Mesodermal cell (in vitro differentiated cells): ENCODE data around the gene CORO7.

ENCODE experiments used
- H3K27ac ChIP-seq: 2 replicates; pipeline ENCODE4 v1.7.0; 2013; ENCODE audit warnings: mild to moderate bottlenecking, low read depth, low read length, moderate library complexity; ENCODE audit not compliant: severe bottlenecking
- H3K36me3 ChIP-seq: 2 replicates; pipeline ENCODE4 v1.7.1; 2013; ENCODE audit warnings: mild to moderate bottlenecking, low read length, moderate library complexity; ENCODE audit not compliant: control insufficient read depth, insufficient read depth
- H3K4me1 ChIP-seq: one replicate; pipeline ENCODE4 v1.7.1; 2013; ENCODE audit warnings: mild to moderate bottlenecking, low read length; ENCODE audit not compliant: insufficient read depth, control insufficient read depth, poor library complexity, severe bottlenecking
- H3K4me3 ChIP-seq: 2 replicates; pipeline ENCODE4 v1.7.0; 2013; ENCODE audit warnings: low read length, control low read depth, mild to moderate bottlenecking; ENCODE audit not compliant: insufficient read depth, poor library complexity, severe bottlenecking; ENCODE audit errors: extremely low read depth
- H3K9me3 ChIP-seq: 2 replicates; pipeline ENCODE4 v1.7.1; 2013; ENCODE audit warnings: mild to moderate bottlenecking, low read length, moderate library complexity; ENCODE audit not compliant: control insufficient read depth
- WGBS, 2 experiments: methylation state at CpG; one replicate each; pipeline ENCODE4 v1.1.5; 2013; ENCODE audit warnings: missing lambda C conversion rate in 2 of 2; ENCODE audit not compliant: insufficient coverage in 2 of 2; 5-methylcytosine and 5-hydroxymethylcytosine counted together

The CORO7 gene

GRCh38 chr16:4381935-4382794, 34.2 kb downstream of the CORO7 start:
- 98% methylated on average over 40 to 45 of the region's 55 CpGs for WGBS, 2 experiments

GRCh38 chr16:4381072-4381934, 35.1 kb downstream of the CORO7 start:
- H3K27ac ChIP-seq = no peak overlapping the region
- H3K4me1 ChIP-seq = peaks cover 48% of the 10 kb centered on the region
- 96 to 98% methylated on average over 59 of the region's 59 CpGs for WGBS, 2 experiments
- H3K4me3 ChIP-seq = no peak overlapping the region
- H3K9me3 ChIP-seq = no peaks in the 10 kb centered on the region
- H3K36me3 ChIP-seq = peaks cover 23% of the 10 kb centered on the region

More at GRCh38 chr16:4381935-4382794, 34.2 kb downstream of the CORO7 start:
- H3K27ac ChIP-seq = peak overlapping the region; percentile 23
- peaks cover 49% of the 10 kb centered on the region for H3K4me1 ChIP-seq
- peaks cover 23% of the 10 kb centered on the region for H3K36me3 ChIP-seq
- H3K9me3 ChIP-seq = no peaks in the 10 kb centered on the region
- H3K4me3 ChIP-seq = no peak overlapping the region

- 89 to 90% methylated on average over 24 to 25 of the region's 26 CpGs for WGBS, 2 experiments
- peaks cover 51% of the 10 kb centered on the region for H3K4me1 ChIP-seq
- H3K27ac ChIP-seq = peak overlapping the region; percentile 41
- no peaks in the 10 kb centered on the region for H3K9me3 ChIP-seq
- H3K36me3 ChIP-seq = peaks cover 26% of the 10 kb centered on the region
- H3K4me3 ChIP-seq = no peak overlapping the region
These were observed 36.0 kb downstream of the CORO7 start for GRCh38 chr16:4380119-4381063.

- peaks cover 26% of the 10 kb centered on the region for H3K36me3 ChIP-seq
These were observed 37.3 kb downstream of the CORO7 start for GRCh38 chr16:4378999-4379690.

GRCh38 chr16:4378161-4378666, 38.2 kb downstream of the CORO7 start:
- 90 to 92% methylated on average over 14 to 15 of the region's 15 CpGs for WGBS, 2 experiments
- peaks cover 19% of the 10 kb centered on the region for H3K36me3 ChIP-seq
- H3K4me3 ChIP-seq = no peak overlapping the region
- H3K4me1 ChIP-seq = peaks cover 52% of the 10 kb centered on the region
- H3K27ac ChIP-seq = no peak overlapping the region
- H3K9me3 ChIP-seq = no peaks in the 10 kb centered on the region

More at GRCh38 chr16:4378999-4379690, 37.3 kb downstream of the CORO7 start:
- no peaks in the 10 kb centered on the region for H3K9me3 ChIP-seq
- WGBS, 2 experiments = 92 to 93% methylated on average over 17 to 18 of the region's 21 CpGs
- peaks cover 48% of the 10 kb centered on the region for H3K4me1 ChIP-seq
- no peak overlapping the region for H3K4me3 ChIP-seq
- H3K27ac ChIP-seq = no peak overlapping the region

GRCh38 chr16:4377573-4378154, 38.7 kb downstream of the CORO7 start:
- H3K4me3 ChIP-seq = no peak overlapping the region
- peaks cover 58% of the 10 kb centered on the region for H3K4me1 ChIP-seq
- peaks cover 14% of the 10 kb centered on the region for H3K36me3 ChIP-seq
- WGBS, 2 experiments = 58 to 79% methylated on average over 8 to 9 of the region's 12 CpGs
- no peaks in the 10 kb centered on the region for H3K9me3 ChIP-seq
- H3K27ac ChIP-seq = no peak overlapping the region

- H3K36me3 ChIP-seq = peaks cover 11% of the 10 kb centered on the region
- no peak overlapping the region for H3K4me3 ChIP-seq
- no peaks in the 10 kb centered on the region for H3K9me3 ChIP-seq
- H3K4me1 ChIP-seq = peaks cover 58% of the 10 kb centered on the region
- H3K27ac ChIP-seq = peak overlapping the region; percentile 8
- 77 to 80% methylated on average over 14 to 15 of the region's 27 CpGs for WGBS, 2 experiments
These were observed 39.4 kb downstream of the CORO7 start for GRCh38 chr16:4376893-4377572.

- WGBS, 2 experiments = 90 to 94% methylated on average over 24 to 26 of the region's 31 CpGs
- Histone ChIP-seq H3K27ac (peak overlapping the region; percentile 23), H3K4me1 (peaks cover 60% of the 10 kb centered on the region), H3K36me3 (peaks cover 6% of the 10 kb centered on the region), H3K9me3 (no peaks in the 10 kb centered on the region), H3K4me3 (no peak overlapping the region)
These were observed 40.1 kb downstream of the CORO7 start for GRCh38 chr16:4376126-4376892.
